SKM-1 (cell line): ENCODE measurements around the gene DENND2C.

Source experiments
- DNase-seq: peaks from one replicate; lab custom pipeline; 2025; ENCODE audit not compliant: unreplicated experiment; lab: John Stamatoyannopoulos, UW

The DENND2C gene

DNA sequence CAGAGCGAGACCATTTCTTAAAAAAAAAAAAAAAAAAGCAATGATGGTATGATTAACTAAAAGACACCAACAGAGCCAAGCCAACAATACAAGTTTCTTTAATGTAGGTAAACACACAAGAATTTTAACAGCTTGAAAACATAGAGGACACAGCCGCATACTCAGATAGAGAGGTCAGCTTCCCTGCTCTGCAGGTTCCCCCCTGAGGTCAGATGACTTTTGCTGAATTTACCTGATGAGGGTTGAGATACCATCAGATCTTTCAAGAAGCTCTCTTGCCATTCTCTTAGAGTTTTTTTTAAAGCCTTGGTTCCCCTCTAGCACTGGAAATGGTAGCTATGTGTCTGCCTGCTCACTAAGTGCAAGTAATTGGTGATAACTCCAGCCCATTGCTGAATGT is 119.5 kb downstream of the DENND2C start:
- DNase-seq = no peak

DNA sequence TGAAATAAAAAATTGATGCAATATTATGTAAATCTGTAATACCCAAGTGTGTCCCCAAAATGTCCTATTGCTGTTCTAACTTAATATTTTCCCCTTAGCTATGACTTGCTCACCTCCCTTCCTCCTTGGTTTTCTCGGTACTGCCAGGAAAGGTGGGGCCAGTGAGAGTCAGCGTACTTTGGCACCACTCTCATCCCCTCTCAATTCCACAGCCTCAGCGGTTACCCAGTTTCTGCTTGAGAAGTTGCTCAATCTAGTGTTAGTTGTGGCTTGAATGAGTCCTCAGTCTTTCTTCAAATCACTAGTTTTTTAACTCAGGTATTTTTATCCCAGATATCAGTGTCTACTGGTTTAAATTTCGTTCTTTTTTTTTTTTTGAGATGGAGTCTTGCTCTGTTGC is 120.7 kb downstream of the DENND2C start:
- DNase-seq = no peak

DNA sequence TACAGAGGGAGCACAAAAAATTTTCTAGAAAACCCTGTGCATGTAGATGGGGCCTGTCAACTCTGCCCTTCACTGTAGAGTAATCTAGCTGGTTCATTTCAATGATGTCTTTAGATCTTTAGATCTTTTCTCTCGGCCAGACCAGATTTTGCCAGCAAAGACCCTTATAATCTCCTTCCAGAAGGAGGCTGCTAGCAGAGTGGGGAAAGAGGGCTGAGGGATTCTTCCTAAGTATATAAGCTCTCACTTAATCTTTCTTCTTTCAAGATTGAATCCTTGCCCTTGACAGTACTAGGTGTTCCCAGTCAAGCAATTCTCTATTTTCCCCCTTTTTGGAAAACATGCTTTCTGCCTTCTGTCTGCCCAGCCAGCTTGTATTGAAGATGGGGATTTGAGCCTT is 122.8 kb downstream of the DENND2C start:
- no peak for DNase-seq

DNA sequence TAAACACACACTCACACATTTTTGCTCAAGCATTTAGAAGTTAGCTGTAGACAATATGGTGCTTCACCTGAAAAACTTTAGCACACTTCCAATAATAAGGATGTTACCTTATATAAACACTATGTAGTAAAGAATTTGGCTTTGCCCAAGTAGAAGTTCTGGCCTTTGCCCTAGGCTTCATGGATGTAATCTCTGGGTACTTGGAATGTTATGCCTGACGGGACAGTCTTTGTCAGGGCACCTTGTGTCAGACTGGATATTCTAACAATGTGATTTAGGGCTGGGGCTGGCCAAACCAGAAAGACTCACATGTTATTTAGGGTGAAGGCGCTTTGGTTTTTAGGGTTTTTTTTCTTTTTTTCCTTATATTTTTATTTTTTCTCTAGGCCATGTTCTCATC is 124.1 kb downstream of the DENND2C start:
- no peak for DNase-seq

DNA sequence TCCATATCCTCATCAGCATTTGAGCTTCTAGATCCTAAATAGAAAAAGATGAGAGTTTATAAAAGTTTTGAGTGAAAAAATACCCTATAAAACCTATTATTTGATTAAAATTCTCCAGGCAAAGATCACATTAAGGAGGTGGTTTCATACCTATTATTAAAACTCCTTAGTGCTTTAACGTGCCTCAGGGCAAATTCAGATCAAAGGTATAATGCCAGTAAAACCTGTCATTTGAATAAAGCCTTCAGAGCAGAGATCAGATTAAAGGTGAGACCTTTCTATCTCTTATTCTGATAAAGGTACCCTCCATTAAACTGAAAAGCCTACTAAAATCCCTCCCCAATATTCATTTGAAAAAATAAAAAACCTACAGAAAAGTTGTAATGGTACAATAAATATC is 124.5 kb downstream of the DENND2C start:
- no peak for DNase-seq

DNA sequence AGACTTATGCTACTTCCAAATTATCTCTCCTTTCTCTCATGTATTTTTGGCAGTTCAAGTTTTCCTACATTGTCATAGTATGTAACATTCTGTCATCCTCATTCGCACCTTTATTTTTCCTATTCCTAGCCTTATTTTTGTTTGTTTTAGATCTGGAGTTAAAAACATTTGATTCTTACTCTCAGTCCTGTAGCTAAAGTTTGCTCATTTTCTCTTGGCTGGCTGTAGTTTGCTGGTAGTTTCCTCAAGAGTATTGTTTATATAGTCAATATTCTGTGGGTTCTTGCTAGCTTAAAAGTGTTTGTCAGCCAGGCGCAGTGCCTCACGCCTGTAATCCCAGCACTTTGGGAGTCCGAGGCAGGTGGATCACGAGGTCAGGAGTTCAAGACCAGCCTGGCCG is 129.0 kb downstream of the DENND2C start:
- no peak for DNase-seq

DNA sequence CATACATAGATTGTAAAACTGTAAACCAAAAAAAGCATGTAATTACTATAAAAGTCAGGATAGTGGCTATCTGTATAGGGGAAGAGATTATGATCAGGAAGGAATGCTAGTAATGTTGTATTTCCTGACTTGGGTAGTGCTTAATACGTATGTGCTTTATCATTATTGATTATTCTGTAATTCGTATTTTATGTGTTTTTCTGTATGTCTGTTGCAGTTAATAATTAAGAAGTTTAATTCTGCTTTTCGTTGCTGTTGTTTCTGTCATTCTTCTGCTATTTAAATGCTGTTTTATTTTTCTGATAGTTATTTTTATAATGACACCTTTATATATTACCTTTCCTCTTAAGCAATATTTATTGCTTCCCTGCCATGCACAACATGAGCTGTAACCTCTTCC is 129.6 kb downstream of the DENND2C start:
- DNase-seq = no peak

DNA sequence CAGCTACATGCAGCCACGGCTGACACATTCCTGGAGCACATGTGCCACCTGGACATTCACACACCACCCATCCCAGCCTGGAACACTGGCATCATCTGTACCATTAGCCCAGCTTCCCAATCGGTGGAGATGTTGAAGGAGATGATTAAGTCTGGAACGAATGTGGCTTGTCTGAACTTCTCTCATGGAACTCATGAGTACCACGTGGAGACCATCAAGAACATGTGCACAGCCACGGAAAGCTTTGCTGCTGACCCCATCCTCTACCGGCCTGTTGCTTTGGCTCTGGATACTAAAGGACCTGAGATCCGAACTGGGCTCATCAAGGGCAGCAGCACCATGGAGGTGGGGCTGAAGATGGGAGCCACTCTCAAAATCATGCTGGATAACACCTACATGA is 133.8 kb downstream of the DENND2C start:
- no peak for DNase-seq

DNA sequence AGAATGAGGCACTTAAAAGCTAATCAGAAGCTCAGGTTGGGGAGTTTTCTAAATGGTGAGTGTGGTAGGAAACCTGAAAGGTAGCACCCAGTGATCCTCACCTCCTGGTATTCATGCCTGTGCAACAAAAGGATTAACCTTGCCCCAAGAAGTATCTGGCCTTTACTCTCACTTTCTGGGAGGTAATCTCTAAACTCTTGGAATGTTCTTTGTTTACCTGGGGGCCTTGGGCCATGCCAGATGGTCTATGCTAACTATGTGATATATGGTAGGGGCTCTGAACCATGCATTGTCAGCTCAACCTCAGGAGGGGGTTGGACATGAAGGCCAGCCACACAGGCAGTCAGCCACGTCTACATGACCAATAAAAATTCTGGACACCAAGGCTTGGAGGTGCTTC is 134.4 kb downstream of the DENND2C start:
- no peak for DNase-seq
